Stomach (tissue), 4 donors: ENCODE measurements around the gene NEK6.

Experiments
- POLR2A ChIP-seq, 4 donors: fragments of 450-650 bp; IDR thresholded peaks; one replicate each; pipeline ENCODE4 v1.6.1; 2016; ENCODE audit warnings: antibody characterized with exemption in 4 of 4, control low read depth in 2 of 4, mild to moderate bottlenecking in 1 of 4, moderate library complexity in 1 of 4
- POLR2AphosphoS5 ChIP-seq, 3 donors: sonication (generic); formaldehyde crosslinking; IDR thresholded peaks; one replicate each; pipeline ENCODE4 v1.6.1; 2016; ENCODE audit warnings: antibody characterized with exemption in 3 of 3
- TF ChIP-seq, protein P1 (sequence below), 7 experiments: fragments of 450-650 bp in 4 of 7; fragments of 200-600 bp in 3 of 7; sonication (generic) in 3 of 7; IDR thresholded peaks; one replicate each; pipeline ENCODE4 v1.5.1; 2016 to 2019; ENCODE audit warnings: antibody characterized with exemption in 7 of 7, control low read depth in 2 of 7, mild to moderate bottlenecking in 1 of 7

DNA sequence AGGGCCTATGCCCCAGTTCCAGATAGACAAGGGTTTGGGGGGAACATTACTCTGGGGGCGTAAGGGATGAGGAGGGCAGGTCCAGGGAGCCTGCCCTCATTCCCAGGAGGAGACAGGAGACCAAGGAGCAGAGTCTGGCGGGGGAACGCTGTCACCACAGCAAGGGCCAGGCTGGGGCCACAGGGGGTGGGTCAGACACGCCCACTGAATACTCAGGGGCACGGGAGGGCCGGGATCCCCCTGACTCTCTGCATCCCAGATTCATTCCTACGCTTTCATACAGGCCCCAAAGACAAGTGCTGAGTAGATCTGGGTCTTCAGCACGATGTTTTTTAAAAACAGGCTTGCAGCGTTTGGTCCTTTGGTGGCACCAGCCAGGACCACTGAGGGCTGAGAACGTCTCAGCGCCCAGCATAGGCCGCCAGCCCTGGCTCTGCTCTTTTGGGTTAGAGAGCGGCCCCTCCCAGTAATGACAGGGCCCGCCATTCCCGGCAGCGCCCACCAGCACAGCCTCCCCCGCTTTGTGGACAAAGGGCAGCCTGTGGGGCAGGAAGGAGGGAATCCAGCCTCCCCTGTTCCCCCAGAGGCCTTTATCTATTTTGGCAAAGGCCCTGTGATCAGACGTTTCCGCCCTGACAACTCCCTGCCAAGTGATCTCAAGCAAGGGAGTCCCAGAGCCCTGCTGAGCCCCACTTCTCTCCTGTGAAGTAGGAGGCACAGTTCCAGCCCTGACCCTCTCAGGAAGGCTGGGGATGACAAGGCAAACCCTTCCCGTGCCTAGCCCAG is 24.9 kb downstream of the NEK6 start:
- TF ChIP-seq, protein P1, sequence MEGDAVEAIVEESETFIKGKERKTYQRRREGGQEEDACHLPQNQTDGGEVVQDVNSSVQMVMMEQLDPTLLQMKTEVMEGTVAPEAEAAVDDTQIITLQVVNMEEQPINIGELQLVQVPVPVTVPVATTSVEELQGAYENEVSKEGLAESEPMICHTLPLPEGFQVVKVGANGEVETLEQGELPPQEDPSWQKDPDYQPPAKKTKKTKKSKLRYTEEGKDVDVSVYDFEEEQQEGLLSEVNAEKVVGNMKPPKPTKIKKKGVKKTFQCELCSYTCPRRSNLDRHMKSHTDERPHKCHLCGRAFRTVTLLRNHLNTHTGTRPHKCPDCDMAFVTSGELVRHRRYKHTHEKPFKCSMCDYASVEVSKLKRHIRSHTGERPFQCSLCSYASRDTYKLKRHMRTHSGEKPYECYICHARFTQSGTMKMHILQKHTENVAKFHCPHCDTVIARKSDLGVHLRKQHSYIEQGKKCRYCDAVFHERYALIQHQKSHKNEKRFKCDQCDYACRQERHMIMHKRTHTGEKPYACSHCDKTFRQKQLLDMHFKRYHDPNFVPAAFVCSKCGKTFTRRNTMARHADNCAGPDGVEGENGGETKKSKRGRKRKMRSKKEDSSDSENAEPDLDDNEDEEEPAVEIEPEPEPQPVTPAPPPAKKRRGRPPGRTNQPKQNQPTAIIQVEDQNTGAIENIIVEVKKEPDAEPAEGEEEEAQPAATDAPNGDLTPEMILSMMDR (IDR thresholded peaks at IDR 0.05): no peak
- TF ChIP-seq POLR2AphosphoS5 (IDR thresholded peaks at IDR 0.05) (peak in 1 of 3 donors; percentile 66), POLR2A (IDR thresholded peaks at IDR 0.05) (no peak)
